NCI-H526 treated with DMSO at 0.1 percent for 48 hours (cell line): ENCODE results near the gene ZBTB20.

Source experiments
- DNase-seq: peaks from one replicate; lab custom pipeline; 2025; lab: John Stamatoyannopoulos, UW

ZBTB20 gene

GRCh38 chr3:114441386-114441785 is 705.7 kb downstream of the ZBTB20 start:
- peak; percentile 65 for DNase-seq

- DNase-seq = peak; percentile 33
Observed at GRCh38 chr3:114440700-114441099, 706.4 kb downstream of the ZBTB20 start.

- DNase-seq = no peak
Observed at GRCh38 chr3:114439284-114439683, 707.8 kb downstream of the ZBTB20 start.

- no peak for DNase-seq
Observed at GRCh38 chr3:114437897-114438296, 709.2 kb downstream of the ZBTB20 start.

GRCh38 chr3:114436182-114436581 is 710.9 kb downstream of the ZBTB20 start:
- no peak for DNase-seq

GRCh38 chr3:114435386-114436115 is 711.5 kb downstream of the ZBTB20 start:
- no peak for DNase-seq

- no peak for DNase-seq
Observed at GRCh38 chr3:114432310-114432709, 714.8 kb downstream of the ZBTB20 start.

GRCh38 chr3:114428044-114428595 is 719.0 kb downstream of the ZBTB20 start:
- DNase-seq = no peak

GRCh38 chr3:114427285-114428043 is 719.6 kb downstream of the ZBTB20 start:
- DNase-seq = no peak

GRCh38 chr3:114424337-114424736 is 722.8 kb downstream of the ZBTB20 start:
- no peak for DNase-seq

- DNase-seq = no peak
Observed at GRCh38 chr3:114421204-114421603, 725.9 kb downstream of the ZBTB20 start.

GRCh38 chr3:114420072-114420471 is 727.0 kb downstream of the ZBTB20 start:
- no peak for DNase-seq

- DNase-seq = peak; percentile 64
Observed at GRCh38 chr3:114418724-114419543, 728.2 kb downstream of the ZBTB20 start.

GRCh38 chr3:114418107-114418506 is 729.0 kb downstream of the ZBTB20 start:
- peak; percentile 62 for DNase-seq

GRCh38 chr3:114417675-114418074 is 729.4 kb downstream of the ZBTB20 start:
- DNase-seq = peak; percentile 39

- no peak for DNase-seq
Observed at GRCh38 chr3:114417265-114417664, 729.8 kb downstream of the ZBTB20 start.

GRCh38 chr3:114411811-114412803 is 735.0 kb downstream of the ZBTB20 start:
- no peak for DNase-seq

- no peak for DNase-seq
Observed at GRCh38 chr3:114411190-114411668, 735.9 kb downstream of the ZBTB20 start.

GRCh38 chr3:114408736-114409670 is 738.1 kb downstream of the ZBTB20 start:
- DNase-seq = peak; percentile 21

- no peak for DNase-seq
Observed at GRCh38 chr3:114406922-114407321, 740.2 kb downstream of the ZBTB20 start.
